Endometrial microvascular endothelial cells (primary cell): ENCODE results near the gene AGPAT1. TPM values are rescaled to one million over a fixed set of nuclear protein-coding genes. Genes with fewer than 3 reads are reported as not detected.
"Not testable (repeated sequence)": the region's sequence is repeated elsewhere in the genome, so short reads cannot be mapped to it uniquely, and the experiment has no call there.

Source experiments
- in situ Hi-C: cut with HindIII; loops from 2 replicates; pipeline ENCODE4 v1.10.0; 2017; ENCODE audit warnings: low sequenced_read_pairs, low pct_unique_long_range_greater_than_20kb; ENCODE audit errors: inconsistent ontology term
- total RNA-seq: library from RNA; depleted of rRNA; stranded (reverse); fragments of >200 nt; gene quantifications from one replicate; pipeline ENCODE4 v1.2.3, GENCODE V29; 2015; ENCODE audit errors: inconsistent ontology term

Gene AGPAT1
- total RNA-seq, 1 donor from 2014 or later: 37.0 TPM

DNA sequence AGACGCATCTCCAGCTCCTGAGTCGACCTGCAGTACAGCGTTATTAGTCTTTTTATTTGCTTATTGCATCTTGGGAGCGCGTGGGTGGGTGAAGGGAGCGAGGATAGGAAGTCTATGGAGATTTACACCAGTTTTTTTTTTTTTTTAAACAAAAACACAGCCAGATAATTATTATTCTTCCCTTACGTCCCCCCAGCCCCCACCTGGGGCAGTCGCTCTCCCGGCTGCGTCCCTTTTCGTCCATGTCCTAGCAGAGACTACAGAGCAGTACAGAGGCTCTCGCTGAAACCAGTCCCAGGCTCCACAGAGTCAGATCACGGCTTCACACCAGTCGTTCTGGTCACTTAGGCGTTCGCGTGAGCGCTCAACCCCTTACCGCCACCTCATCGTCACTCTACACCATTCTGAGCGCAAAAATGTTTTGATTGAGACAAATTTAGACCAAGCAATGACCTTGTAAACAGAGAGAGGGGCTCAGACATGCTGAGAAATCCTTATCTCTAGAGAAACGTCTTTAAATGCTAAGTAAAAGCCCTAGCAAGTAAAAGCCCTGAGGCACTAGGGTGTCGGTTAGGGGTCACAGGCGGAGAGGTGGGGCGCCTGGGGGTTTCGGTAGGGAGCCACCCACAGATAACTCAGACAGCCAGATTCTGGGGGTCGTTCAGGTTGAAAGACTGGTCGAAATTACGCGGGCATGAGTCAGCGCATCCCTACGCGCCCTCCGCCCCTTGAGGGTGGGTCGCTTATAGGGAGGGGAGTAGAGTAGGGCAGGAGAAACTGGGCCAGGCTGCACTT, 22.9 kb downstream of the AGPAT1 start:
- in situ Hi-C loops: no loop called here

DNA sequence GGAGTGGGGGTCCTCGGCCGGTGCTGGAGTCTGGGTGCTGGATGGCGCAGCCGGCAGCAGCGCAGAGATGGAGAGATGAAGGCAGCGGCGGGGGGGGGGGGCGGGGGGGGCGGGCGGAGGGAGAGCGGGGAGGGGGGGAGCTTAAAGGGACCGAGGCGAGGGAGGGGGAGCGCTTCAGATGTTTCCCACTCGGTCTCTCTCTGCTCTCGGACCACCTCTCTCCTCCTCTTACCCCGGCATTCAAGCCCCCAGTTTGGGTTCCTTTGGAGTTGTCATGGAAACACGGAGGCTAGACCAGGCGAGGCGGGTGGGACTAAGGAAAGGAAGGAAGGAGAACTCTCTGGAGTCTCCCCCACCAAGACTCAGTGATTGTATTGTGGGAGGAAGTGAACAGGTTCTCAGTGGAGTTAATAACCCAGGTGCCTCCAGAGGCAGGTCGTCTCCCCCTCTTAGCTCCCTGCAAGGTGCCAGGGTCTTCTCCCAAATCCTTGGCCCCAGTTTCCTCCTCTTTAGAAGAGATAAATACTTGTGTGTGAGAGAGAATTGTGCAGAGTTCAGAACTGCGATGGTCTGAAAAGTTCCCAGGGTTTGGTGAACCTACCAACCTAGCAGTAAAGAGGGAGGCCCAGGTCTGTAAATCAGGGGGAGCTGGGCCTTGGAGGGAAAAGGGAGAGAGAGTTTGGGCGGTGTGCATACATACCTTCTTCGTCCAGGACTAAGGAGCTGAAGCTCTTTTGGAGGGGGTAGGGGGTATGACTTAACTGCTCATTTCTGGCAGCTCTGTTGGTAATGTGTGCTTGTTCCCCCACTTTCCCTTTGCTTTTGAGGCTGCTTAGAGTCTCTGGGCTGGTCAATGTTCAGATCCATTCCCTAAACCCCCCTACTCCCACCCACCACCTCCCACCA, 23.8 kb downstream of the AGPAT1 start, which contains the start of gene PRRT1:
TSS of gene PRRT1 (minus strand) at position 77 of the 906 bp plus-strand sequence. CDS start 112 bp downstream, outside the sequence.
- in situ Hi-C loops: no loop called here

- in situ Hi-C loops: no loop called here
Measured at GRCh38 chr6:32151181-32151862, 24.6 kb downstream of the AGPAT1 start.

- in situ Hi-C loops: no loop called here
Measured at GRCh38 chr6:32149932-32150870, 25.7 kb downstream of the AGPAT1 start.

DNA sequence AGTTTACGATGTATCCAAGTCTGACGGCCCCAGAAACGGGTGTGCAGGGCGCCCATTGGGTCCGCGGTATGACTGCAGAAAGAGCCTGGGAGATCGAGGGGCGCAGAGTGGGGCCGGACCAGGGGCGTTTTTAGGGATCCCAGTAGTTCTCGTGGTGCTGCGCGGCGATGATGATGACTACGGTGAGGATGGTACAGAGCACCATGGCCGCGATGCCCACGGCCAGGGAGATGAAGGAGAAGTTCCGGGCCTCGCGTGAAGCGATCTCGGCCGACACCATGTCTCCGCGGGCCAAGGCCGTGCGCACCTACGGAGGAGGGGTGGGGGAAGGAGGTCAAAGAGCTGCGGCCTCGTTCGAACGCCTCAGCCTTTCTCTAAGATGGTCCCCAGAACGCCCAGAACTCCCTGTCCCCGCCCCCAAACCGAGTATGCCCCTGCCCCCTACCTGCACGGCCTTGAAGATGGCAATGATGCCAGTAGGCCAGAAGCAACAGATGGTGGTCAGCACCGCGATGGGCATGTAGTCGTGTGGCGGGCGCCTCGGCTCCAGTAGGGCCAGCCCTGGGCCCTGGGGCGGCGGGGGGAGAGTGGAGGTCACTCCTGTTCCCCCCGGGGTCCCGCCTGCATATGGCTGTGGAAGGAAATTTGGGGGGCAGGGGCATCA, 26.7 kb downstream of the AGPAT1 start:
- in situ Hi-C loops: no loop called here

DNA sequence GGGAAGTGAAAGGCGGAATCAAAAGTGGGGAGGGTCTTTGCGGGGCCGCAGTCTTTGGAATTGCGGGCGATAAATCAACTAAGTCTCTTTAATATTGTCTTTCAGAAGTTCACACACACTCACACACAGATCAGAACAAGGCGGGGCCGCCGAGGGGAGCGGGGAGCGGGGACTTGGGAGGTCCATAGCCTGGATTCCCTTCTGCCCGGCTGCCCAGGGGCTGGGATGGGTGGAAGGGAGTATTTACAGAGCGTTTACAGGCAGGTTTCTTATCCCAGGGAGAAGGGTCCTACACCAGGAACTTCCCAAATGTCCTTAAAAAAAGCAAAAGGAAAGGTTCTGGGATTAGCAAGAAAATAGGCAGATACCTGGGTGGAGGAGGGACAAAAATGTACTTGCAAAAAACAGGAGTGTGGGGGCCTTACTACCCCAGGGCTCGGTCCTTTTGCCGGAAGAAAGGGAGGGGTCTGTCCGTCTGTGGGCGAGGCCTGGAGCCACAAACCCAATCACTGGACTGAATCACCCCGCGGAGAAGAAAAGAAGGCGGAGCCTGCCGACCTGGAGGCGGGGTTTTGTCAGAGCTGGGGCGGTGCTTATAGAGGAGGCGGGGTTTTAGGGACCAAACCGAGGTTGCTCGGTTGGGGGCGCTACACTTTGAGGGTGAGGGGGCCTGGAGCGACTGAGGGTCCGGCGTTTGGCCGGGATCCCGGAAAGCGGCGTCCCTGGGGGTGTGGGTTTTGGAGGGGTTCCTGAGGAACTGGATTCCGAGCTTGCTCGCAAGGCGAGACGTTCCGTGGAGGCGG, 27.4 kb downstream of the AGPAT1 start:
- in situ Hi-C loops: no loop called here

DNA sequence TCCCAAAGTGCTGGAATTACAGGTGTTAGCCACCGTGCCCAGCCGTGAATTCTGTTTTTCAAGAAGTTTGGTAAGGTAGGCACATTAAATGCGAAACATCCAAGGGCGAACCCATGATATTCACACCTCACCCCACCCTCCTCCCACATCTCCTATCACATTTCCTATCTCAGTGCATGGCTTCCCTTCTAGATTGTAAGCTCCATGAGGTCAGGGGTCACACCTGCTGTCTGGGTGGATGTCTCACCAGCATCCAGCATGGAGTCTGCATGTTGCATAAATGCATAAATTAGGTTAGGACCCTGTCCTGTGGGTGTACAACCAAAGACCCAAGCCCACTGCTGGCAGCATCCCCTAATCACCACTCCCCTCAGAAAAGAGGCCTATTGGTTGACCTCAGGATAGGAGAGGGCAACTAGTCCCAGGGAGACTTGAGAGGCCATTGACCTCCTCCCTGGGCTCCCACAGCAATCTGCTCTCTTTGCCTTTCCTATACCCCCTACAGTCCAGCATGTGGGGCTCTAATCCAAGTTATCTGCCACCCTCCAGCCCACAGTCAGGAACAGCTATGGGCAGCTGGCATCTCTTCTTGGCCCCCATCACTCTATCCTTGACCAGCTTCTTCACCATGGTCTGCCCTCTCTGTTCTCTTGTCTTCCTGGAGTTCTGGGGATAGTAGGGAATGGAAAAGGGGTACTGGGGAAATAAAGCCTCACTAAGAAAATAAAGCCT, 28.3 kb downstream of the AGPAT1 start:
- in situ Hi-C loops: no loop called here

DNA sequence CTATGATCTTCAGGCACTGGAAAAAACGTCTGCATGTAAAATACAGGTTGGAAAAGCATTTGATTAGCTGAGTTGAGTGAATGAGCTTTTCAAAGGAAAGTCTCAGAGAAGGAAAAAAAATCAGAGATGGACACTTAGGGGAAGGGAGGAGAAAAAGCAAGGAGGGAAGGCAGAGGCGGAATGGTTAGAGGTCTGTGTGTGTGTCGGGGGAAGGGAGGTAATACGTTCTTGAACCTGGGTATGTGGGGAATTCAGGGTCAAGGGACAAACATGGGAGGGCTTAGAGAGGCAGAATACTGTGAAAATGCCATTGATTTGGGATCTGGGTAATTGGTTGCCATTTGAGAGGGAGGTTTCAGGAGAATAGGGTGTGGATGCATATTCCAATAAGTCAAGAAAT, 29.2 kb downstream of the AGPAT1 start:
- in situ Hi-C loops: no loop called here

DNA sequence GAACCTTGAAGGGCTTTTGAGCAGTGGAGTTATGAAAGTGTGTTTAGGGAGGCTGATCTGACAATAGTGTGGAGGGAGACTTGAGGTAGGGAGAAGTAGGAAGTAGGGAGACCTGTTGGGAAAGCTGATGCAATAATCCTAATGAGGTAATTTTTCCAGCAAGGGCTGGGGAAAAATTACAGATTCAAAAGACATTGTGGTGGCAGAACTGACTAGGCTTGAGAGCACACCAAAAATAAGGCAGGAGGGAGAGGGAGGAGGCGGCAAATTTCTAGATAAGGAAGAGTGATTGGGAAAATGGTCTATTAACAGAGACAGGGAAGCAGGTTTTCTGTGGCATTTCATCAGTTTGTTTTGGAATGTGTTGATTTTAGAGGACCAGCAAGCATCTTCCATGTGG, 29.6 kb downstream of the AGPAT1 start:
- in situ Hi-C loops: no loop called here

GRCh38 chr6:32144238-32144637, 31.6 kb downstream of the AGPAT1 start:
- in situ Hi-C loops: not testable (repeated sequence)

DNA sequence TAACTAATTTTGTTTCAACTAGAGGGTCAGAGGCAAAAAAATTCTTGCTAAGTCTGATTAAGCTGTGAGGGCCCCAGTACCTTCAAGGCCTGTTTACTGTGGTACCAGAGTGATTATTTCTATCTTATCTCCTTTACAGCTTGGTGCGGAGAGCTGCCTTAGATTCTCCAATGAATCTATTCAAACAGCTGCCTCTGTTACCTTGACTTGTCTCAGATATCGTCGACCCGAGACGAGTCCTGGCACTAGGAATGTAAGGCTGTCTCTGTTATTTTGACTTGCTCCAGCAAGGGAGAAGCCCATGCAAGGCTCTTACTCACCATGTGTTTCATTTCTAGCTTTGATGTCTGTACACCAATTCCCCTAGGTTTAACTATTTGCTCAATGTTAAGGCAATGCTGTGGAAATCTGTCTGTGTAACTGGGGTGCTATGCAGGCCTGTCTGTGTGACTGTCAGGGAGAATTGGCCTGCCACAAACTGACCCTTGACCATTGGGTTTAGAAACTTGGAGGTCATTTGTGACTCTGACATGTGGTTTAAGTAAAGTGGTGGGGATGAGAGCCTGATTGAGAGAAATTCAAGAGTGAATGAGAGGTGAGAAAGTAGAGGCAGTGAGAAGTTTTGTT, 35.4 kb downstream of the AGPAT1 start:
- in situ Hi-C loops: no loop called here

GRCh38 chr6:32139590-32139989, 36.3 kb downstream of the AGPAT1 start:
- in situ Hi-C loops: no loop called here

GRCh38 chr6:32137454-32137853, 38.4 kb downstream of the AGPAT1 start:
- in situ Hi-C loops: no loop called here

DNA sequence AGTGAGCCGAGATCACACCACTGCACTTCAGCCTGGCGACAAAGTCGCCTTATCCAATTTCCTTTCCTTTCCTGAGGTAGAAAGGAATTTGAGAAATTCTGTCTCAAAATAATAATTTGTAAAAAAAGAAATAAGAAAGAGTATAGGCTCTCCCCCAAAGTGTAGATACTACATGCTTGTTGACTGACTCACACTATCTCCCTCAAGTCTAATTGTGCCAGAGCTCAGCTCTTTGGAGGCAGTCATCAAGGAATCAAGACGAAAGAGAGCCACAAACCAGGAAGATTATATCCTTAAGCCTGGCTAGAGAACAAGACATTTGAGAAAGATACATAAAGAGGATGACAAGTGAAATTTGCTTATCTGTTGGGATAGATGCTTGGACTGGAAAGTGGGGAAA, 42.1 kb downstream of the AGPAT1 start:
- in situ Hi-C loops: no loop called here

DNA sequence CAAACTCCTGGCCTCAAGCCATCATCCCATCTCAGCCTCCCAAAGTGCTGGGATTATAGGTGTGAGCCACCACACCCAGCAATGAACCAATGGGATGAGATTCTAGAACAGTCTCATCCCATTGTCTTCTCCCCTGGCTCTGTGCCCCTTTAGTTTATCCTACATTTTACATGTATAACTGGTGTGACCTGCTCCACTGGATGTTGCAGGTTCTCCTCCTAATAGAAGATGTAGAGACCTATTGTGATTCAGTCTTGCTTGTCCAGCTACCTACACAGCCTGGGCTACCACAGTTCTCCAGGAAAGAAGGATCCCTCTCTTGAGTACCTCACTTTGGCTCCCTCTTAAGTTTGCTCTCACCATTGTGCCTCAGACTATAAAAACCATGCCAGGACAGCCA, 43.8 kb downstream of the AGPAT1 start:
- in situ Hi-C loops: no loop called here

DNA sequence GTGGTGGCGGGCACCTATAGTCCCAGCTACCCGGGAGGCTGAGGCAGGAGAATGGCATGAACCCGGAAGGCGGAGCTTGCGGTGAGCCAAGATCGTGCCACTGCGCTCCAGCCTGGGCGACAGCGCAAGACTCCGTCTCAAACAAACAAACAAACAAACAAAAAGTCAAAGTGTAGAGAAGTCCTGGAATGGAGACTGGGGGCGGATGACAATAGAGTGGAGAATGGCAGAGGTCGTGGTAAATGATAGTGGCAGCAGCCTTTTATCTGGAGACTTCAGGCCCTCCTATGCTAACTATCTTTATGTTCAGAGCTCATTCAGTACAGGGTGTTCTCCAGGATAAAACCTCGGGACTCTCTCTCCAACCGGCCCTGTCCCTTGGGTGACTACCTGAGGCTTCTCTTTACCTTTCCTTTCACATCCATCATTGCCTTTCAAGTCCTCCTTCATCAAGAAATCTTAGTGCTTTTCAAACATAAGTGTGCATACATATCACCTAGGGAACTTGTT, 44.4 kb downstream of the AGPAT1 start:
- in situ Hi-C loops: no loop called here
